Brain microvascular endothelial cell (primary cell): ENCODE measurements around the gene TMUB2.

Source experiments
- DNase-seq: peaks from one replicate; pipeline ENCODE4 v3.0.0-alpha.2; 2020
- H3K27ac ChIP-seq: fragments of 250-450 bp; sonication (Bioruptor Pico); 2 replicates; pipeline ENCODE4 v1.5.1; 2020; ENCODE audit warnings: mild to moderate bottlenecking, moderate library complexity
- H3K27me3 ChIP-seq: fragments of 250-450 bp; sonication (Bioruptor Pico); replicated peaks from 2 replicates; pipeline ENCODE4 v1.5.1; 2020; ENCODE audit warnings: mild to moderate bottlenecking
- H3K36me3 ChIP-seq: fragments of 250-450 bp; sonication (Bioruptor Pico); replicated peaks from 2 replicates; pipeline ENCODE4 v1.5.1; 2020; ENCODE audit warnings: mild to moderate bottlenecking
- H3K4me3 ChIP-seq: 2 replicates; pipeline ENCODE4 v1.5.1; 2011; ENCODE audit warnings: low read depth, mild to moderate bottlenecking, control low read depth, low read length, moderate library complexity
- in situ Hi-C: cut with HindIII; loops from 2 replicates; pipeline ENCODE4 v1.10.0; 2017; ENCODE audit warnings: low sequenced_read_pairs, low pct_ligation_motif_present
- TF ChIP-seq, protein P1 (sequence below): IDR thresholded peaks from 2 replicates; pipeline ENCODE4 v1.5.1; 2011; ENCODE audit warnings: low read depth, mild to moderate bottlenecking, moderate library complexity, low read length, control low read depth, inconsistent platforms; ENCODE audit errors: missing control alignments

The TMUB2 gene

DNA sequence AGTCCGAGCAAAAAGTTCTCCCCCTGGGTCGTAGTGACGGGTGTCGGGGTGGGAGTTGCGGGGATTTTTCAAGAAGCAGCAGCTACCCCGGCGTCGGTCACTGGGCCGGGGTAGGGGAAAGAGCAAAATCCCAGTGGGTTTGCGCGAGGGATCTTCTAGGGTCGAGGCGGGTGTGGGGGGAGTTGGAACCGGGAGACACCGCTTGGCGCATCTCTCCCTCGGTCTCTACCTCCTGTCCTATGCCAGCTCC lies 35.0 kb downstream of the TMUB2 start:
- H3K4me3 ChIP-seq = peak overlapping the region; percentile 82
- TF ChIP-seq, protein P1, sequence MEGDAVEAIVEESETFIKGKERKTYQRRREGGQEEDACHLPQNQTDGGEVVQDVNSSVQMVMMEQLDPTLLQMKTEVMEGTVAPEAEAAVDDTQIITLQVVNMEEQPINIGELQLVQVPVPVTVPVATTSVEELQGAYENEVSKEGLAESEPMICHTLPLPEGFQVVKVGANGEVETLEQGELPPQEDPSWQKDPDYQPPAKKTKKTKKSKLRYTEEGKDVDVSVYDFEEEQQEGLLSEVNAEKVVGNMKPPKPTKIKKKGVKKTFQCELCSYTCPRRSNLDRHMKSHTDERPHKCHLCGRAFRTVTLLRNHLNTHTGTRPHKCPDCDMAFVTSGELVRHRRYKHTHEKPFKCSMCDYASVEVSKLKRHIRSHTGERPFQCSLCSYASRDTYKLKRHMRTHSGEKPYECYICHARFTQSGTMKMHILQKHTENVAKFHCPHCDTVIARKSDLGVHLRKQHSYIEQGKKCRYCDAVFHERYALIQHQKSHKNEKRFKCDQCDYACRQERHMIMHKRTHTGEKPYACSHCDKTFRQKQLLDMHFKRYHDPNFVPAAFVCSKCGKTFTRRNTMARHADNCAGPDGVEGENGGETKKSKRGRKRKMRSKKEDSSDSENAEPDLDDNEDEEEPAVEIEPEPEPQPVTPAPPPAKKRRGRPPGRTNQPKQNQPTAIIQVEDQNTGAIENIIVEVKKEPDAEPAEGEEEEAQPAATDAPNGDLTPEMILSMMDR = no peak
- no peaks in the 10 kb centered on the region for H3K27me3 ChIP-seq
- in situ Hi-C loops = no loop called here
- DNase-seq = no peak
- H3K27ac ChIP-seq = peak overlapping the region; percentile 29
- peaks cover 4% of the 10 kb centered on the region for H3K36me3 ChIP-seq

DNA sequence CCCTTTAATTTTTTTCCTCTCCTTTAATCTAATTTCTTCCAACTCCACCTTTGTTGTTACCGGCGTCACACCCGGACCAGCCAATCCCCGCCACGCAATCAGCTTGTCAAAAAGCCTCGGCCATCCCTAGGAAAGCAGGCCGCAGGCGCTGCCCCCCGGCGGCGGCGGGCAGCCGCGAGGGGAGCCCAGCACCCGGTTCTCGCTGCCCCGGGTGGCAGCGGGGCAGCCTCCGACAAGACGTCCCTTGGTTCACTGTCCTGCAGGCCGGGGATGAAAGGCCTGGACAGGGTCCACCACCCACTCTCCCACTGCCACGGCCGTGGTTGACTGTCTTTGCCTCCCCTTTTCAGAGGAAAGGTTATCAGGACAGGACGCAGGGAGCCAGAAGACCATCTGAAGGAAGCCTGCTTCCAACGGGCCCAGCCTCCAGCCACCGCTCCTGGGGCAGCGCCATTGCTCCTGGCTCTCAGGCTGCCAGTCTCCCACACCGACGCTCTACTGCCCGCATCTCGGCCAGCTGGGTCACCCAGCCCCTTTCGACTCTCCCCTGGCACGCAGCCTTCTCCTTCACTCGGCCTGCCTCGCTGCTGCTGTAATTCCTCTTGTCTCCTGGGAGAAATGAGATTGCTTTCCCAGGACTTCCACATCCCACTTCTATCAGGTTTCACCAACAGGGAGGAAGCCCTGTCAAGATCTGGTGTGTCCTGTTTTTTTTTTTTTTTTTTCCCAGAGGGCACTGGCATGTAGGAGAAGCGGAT lies 35.5 kb downstream of the TMUB2 start:
- peak overlapping the region; percentile 82 for H3K4me3 ChIP-seq
- in situ Hi-C loops = no loop called here
- H3K27ac ChIP-seq = peak overlapping the region; percentile 29
- peaks cover 2% of the 10 kb centered on the region for H3K36me3 ChIP-seq
- TF ChIP-seq, protein P1 = peak; percentile 18
- peak; percentile 59 for DNase-seq
- H3K27me3 ChIP-seq = no peaks in the 10 kb centered on the region

DNA sequence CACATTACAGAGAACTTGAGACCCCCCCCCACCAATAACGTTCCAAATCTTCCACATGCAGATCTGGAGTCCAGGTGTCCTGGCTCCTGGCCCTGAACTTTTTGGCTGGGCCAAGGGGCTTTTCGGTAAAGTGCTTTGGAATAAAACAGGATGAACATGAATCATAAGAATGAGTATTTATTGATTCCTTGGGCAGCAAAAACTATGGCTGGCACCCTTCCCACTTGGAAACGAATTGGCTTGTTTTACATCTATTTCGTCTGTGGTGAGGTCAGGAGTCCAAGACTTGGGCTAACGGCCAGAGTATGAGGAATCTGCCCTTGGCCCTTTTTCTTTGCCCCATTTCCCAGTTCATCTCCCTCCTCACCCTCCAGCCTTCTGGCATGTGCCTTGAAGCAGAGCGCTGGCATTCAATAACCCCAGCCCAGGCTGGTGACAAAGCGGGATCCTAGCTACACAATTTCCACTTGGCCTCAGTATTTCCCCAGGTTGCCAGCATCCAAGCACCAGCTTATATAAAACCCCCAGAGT lies 36.8 kb downstream of the TMUB2 start:
- in situ Hi-C loops = no loop called here
- no peak for DNase-seq
- H3K36me3 ChIP-seq = peaks cover 2% of the 10 kb centered on the region
- no peak overlapping the region for H3K27ac ChIP-seq
- no peak overlapping the region for H3K4me3 ChIP-seq
- TF ChIP-seq, protein P1 = no peak
- no peaks in the 10 kb centered on the region for H3K27me3 ChIP-seq

DNA sequence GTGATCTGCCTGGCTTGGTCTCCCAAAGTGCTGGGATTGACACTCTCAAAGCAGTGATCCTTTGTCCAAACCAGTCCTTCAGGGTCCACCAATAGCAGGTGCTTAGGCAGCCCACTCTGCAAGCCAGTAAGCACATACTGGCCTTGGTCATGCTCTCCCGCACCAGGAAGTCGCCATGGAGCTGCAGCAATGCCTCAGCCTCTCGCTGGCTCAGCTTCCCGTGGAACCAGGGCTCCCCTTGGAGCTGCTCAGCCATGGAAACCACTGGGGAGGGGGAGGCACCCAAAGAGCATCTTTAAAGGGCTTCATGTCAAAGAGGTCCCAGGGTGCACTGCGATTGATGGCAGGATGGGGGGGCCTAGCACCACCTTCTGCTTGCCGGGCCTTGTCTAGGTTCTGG lies 42.3 kb downstream of the TMUB2 start:
- in situ Hi-C loops = no loop called here
- DNase-seq = no peak

DNA sequence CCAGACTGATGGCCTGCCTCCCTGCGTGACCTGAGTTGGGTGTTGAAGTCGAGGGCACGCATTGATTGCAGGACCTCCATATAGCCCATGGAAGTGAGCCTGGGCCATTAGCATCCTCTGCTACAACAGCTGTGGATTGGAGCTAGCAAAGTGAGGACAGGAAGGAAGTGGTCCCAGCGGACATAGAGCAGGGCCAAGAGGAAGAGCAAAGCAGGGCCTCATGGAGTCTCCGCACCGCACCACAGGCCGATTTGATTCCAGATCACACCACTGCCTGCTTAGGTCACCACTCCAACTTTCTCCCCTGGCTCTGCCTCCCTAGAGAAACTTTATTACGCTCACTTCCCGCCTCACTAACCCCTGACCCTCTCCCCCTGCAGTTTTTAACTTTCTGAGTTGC lies 43.4 kb downstream of the TMUB2 start:
- Histone ChIP-seq H3K27me3 (no peaks in the 10 kb centered on the region), H3K36me3 (no peaks in the 10 kb centered on the region), H3K27ac (no peak overlapping the region), H3K4me3 (no peak overlapping the region)
- TF ChIP-seq, protein P1 = no peak
- in situ Hi-C loops = no loop called here
- DNase-seq = no peak

More for the DNA sequence above, 42.3 kb downstream of the TMUB2 start:
- H3K36me3 ChIP-seq = no peaks in the 10 kb centered on the region
- no peaks in the 10 kb centered on the region for H3K27me3 ChIP-seq
- H3K27ac ChIP-seq = no peak overlapping the region
- H3K4me3 ChIP-seq = no peak overlapping the region
- TF ChIP-seq, protein P1 = no peak

DNA sequence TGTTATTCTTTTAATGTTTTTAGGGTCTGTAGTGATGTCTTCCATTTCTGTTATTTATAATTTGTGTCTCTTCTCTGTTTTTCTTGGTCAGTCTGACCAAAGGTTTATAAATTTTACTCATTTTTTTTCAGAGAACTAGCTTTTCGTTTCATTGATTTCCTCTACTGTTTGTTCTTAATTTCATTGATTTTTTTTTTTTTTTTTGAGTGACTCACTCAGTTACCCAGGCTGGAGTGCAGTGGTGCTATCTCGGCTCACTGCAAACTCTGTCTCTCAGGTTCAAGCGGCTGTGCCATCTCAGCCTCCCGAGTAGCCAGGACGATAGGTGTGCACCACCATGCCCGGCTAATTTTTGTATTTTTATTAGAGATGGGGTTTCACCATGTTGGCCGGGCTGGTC lies 45.3 kb downstream of the TMUB2 start:
- H3K4me3 ChIP-seq = no peak overlapping the region
- no peaks in the 10 kb centered on the region for H3K27me3 ChIP-seq
- in situ Hi-C loops = no loop called here
- no peak overlapping the region for H3K27ac ChIP-seq
- no peaks in the 10 kb centered on the region for H3K36me3 ChIP-seq
- TF ChIP-seq, protein P1 = no peak
- DNase-seq = no peak
